Thymus (tissue), 11 donors: Measurements from ENCODE around the gene MKS1. TPM values are rescaled to one million over a fixed set of nuclear protein-coding genes. Genes with fewer than 3 reads are reported as not detected.

ENCODE experiments used
- DNase-seq, 9 donors: peaks; one replicate each; pipeline ENCODE4 v3.0.0-alpha.2; 2013; ENCODE audit warnings: low spot score in 9 of 9, low read depth in 6 of 9, missing footprints in 1 of 9
- H3K27ac ChIP-seq, 2 donors: one replicate each; pipeline ENCODE4 v1.5.1; 2013; ENCODE audit warnings: control low read depth in 1 of 2, low read depth in 1 of 2, low read length in 1 of 2, mild to moderate bottlenecking in 1 of 2, moderate library complexity in 1 of 2
- H3K27me3 ChIP-seq, 2 donors: one replicate each; pipeline ENCODE4 v1.5.1; 2013; ENCODE audit warnings: low read length in 1 of 2; ENCODE audit not compliant: control insufficient read depth in 2 of 2, insufficient read depth in 1 of 2
- H3K36me3 ChIP-seq, 2 donors: one replicate each; pipeline ENCODE4 v1.5.1; 2013; ENCODE audit warnings: low read length in 1 of 2, mild to moderate bottlenecking in 1 of 2, moderate library complexity in 1 of 2; ENCODE audit not compliant: control insufficient read depth in 2 of 2, insufficient read depth in 2 of 2
- H3K4me1 ChIP-seq, 2 donors: one replicate each; pipeline ENCODE4 v1.5.1; 2013; ENCODE audit warnings: low read length in 2 of 2; ENCODE audit not compliant: control insufficient read depth in 2 of 2, insufficient read depth in 2 of 2
- H3K4me3 ChIP-seq, 2 donors: one replicate each; pipeline ENCODE4 v1.5.1; 2013; ENCODE audit warnings: low read length in 2 of 2, control low read depth in 1 of 2, mild to moderate bottlenecking in 1 of 2
- H3K9me3 ChIP-seq, 2 donors: one replicate each; pipeline ENCODE4 v1.5.1; 2013; ENCODE audit warnings: low read length in 1 of 2, mild to moderate bottlenecking in 1 of 2; ENCODE audit not compliant: control insufficient read depth in 2 of 2, insufficient read depth in 1 of 2
- WGBS: extraction: QIAGEN DNeasy Blood & Tissue Kit; methylation state at CpG from one replicate; pipeline ENCODE4 v1.1.7; 2013; 5-methylcytosine and 5-hydroxymethylcytosine counted together
- polyA plus RNA-seq: library from polyadenylated mRNA; stranded (reverse); fragments of 200-250 nt; gene quantifications from one replicate; pipeline ENCODE4 v1.2.3, GENCODE V29; 2013
- total RNA-seq: library from RNA; stranded (reverse); fragments of 120-200 nt; gene quantifications from one replicate; pipeline ENCODE4 v1.2.4, GENCODE V29; 2013
- donor health status: healthy.

Gene MKS1
- total and polyA plus RNA-seq, 2 donors = 11.9 to 12.5 TPM

DNA sequence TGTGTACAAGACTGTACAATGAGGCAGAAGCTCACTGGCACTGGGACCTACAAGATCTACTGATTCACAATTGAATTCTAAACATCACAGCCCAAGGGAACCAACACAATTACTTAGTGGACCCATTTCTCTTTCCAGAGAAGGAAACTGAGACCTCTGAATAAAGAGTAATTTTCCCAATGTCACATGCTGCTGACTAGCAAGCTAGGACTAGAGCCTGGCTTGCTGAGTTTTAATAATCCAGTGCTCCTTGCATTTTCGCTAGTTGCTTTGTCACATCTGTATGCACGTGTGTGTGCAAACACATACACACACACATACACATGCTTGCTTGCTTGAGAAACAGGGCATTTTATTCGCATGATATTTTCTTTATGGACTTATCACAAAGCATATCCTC, 15.5 kb upstream of the MKS1 start:
- Histone ChIP-seq H3K4me3 (no peak overlapping the region), H3K27me3 (peaks cover 0 to 33% of the 10 kb centered on the region in 2 donors), H3K9me3 (no peaks in the 10 kb centered on the region), H3K36me3 (no peaks in the 10 kb centered on the region), H3K4me1 (no peaks in the 10 kb centered on the region), H3K27ac (no peak overlapping the region)
- no peak for DNase-seq
- 88% methylated on average over 3 of the region's 3 CpGs for WGBS

GRCh38 chr17:58233543-58233942, 14.5 kb upstream of the MKS1 start:
- WGBS = 90% methylated on average over 3 of the region's 3 CpGs
- Histone ChIP-seq H3K27me3 (peaks cover 0 to 34% of the 10 kb centered on the region in 2 donors), H3K27ac (no peak overlapping the region), H3K4me1 (no peaks in the 10 kb centered on the region), H3K4me3 (no peak overlapping the region), H3K9me3 (no peaks in the 10 kb centered on the region), H3K36me3 (no peaks in the 10 kb centered on the region)
- no peak for DNase-seq

DNA sequence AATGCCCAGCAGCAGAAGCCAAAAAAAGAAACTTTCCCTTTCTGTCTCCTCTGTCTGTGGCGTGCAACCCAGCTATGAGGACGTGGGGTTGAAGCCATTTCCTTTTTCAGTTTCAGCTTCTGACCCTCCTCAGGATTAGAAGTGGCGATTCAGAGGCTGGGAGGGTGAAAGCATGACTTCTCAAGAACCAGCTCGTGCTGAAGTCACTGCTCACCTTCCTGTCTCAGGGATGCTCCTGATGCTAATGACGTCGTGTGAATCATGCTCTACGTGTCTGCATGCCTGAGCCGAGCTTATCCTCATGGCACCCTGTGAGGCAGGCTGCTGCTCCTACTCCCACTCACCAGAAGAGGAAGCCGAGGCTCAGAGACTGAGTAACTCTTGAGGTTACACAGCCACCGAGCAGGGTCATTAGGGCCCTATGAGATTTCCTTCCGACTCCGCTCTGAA, 13.7 kb upstream of the MKS1 start:
- H3K27me3 ChIP-seq = peaks cover 0 to 34% of the 10 kb centered on the region in 2 donors
- WGBS = 70% methylated on average over 12 of the region's 12 CpGs
- DNase-seq = peak in 1 of 9 donors; percentile 16

DNA sequence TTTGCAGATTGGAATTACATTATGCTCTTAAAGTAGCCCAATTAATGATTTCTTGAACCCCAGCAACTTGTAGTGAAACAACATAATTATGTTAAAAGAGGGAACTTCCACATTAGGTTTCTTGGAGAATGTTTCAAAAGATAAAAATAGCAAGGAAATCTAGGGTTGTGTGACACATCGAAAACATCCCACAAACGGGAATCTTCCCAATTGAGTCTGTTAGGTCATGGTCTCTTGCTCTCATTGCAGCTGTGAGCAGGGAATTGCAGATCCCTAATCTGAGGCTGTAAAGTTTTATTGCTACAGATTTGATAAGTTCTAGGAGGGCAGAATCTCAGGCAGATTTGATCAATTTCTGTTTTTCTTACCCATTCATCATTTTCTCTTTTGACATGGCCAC, 12.6 kb upstream of the MKS1 start:
- H3K4me1 ChIP-seq = no peaks in the 10 kb centered on the region
- peaks cover 0 to 33% of the 10 kb centered on the region in 2 donors for H3K27me3 ChIP-seq
- H3K9me3 ChIP-seq = no peaks in the 10 kb centered on the region
- WGBS = 72% methylated on average over 2 of the region's 2 CpGs
- DNase-seq = no peak
- no peak overlapping the region for H3K27ac ChIP-seq
- no peaks in the 10 kb centered on the region for H3K36me3 ChIP-seq
- H3K4me3 ChIP-seq = no peak overlapping the region

More for the DNA sequence above, 13.7 kb upstream of the MKS1 start:
- Histone ChIP-seq H3K4me1 (no peaks in the 10 kb centered on the region), H3K36me3 (no peaks in the 10 kb centered on the region), H3K4me3 (no peak overlapping the region), H3K27ac (no peak overlapping the region), H3K9me3 (no peaks in the 10 kb centered on the region)

- H3K9me3 ChIP-seq = no peaks in the 10 kb centered on the region
- no peak overlapping the region for H3K27ac ChIP-seq
- no peak for DNase-seq
- H3K27me3 ChIP-seq = peaks cover 0 to 18% of the 10 kb centered on the region in 2 donors
- no peak overlapping the region for H3K4me3 ChIP-seq
- WGBS = 96% methylated on average over 4 of the region's 4 CpGs
- H3K4me1 ChIP-seq = no peaks in the 10 kb centered on the region
- H3K36me3 ChIP-seq = no peaks in the 10 kb centered on the region
These were observed 10.8 kb upstream of the MKS1 start for GRCh38 chr17:58229881-58230280.

- no peaks in the 10 kb centered on the region for H3K4me1 ChIP-seq
- H3K9me3 ChIP-seq = no peaks in the 10 kb centered on the region
- DNase-seq = no peak
- peaks cover 0 to 18% of the 10 kb centered on the region in 2 donors for H3K27me3 ChIP-seq
- no peak overlapping the region for H3K4me3 ChIP-seq
- 94% methylated on average over 1 of the region's 1 CpG for WGBS
- no peaks in the 10 kb centered on the region for H3K36me3 ChIP-seq
- H3K27ac ChIP-seq = no peak overlapping the region
These were observed 10.3 kb upstream of the MKS1 start for GRCh38 chr17:58229384-58229783.

GRCh38 chr17:58228679-58229078, 9.6 kb upstream of the MKS1 start:
- no peak for DNase-seq
- H3K27me3 ChIP-seq = peaks cover 0 to 14% of the 10 kb centered on the region in 2 donors
- H3K4me3 ChIP-seq = no peak overlapping the region
- no peak overlapping the region for H3K27ac ChIP-seq
- H3K36me3 ChIP-seq = no peaks in the 10 kb centered on the region
- WGBS = 66% methylated on average over 3 of the region's 3 CpGs
- no peaks in the 10 kb centered on the region for H3K4me1 ChIP-seq
- H3K9me3 ChIP-seq = no peaks in the 10 kb centered on the region

DNA sequence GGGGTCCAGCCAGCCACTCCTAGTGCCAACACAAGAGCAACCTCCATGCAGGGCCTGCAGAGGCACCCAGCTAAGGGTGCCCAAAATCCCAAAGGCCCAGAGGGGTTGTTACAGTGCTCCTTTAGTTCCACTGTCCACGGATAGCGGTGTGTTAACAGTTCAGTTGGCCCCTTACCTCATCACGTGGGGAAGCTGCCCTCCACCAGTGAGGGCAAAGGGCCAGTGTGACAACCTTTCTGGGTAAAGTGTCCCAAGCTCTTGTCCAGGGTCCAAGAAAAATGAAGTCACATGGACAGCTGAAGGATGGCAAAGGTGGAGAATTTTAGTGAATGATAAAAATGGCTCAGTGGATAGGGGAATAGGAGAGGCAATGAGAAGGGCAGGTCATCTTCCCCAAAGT, 8.7 kb upstream of the MKS1 start:
- no peaks in the 10 kb centered on the region for H3K36me3 ChIP-seq
- no peak for DNase-seq
- H3K9me3 ChIP-seq = no peaks in the 10 kb centered on the region
- H3K4me3 ChIP-seq = no peak overlapping the region
- no peak overlapping the region for H3K27ac ChIP-seq
- H3K27me3 ChIP-seq = peaks cover 0 to 11% of the 10 kb centered on the region in 2 donors
- H3K4me1 ChIP-seq = no peaks in the 10 kb centered on the region
- 94% methylated on average over 3 of the region's 3 CpGs for WGBS

DNA sequence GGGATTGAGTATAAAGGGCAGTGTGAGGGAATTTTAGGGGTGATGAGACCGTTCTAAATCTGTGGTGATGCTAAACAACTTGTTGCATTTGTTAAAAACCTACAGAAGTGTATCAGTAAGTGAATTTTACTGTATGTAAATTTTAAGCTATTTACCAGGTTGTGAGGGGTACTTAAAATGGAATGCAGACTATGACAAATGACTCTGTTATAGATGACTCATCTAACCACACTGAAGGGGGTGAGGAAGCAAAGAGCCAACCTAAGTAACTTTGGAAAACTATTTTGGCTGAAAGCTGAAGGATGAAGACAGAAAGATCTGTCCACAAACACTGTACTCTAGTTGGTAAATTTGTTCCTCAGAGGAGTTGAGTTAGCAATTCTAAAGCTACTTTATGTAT, 5.3 kb upstream of the MKS1 start:
- no peaks in the 10 kb centered on the region for H3K36me3 ChIP-seq
- H3K27me3 ChIP-seq = peaks cover 0 to 7% of the 10 kb centered on the region in 2 donors
- H3K9me3 ChIP-seq = no peaks in the 10 kb centered on the region
- no peak overlapping the region for H3K27ac ChIP-seq
- no peak overlapping the region for H3K4me3 ChIP-seq
- no peak for DNase-seq
- WGBS = 63% methylated on average over 1 of the region's 1 CpG
- H3K4me1 ChIP-seq = peaks cover 5 to 8% of the 10 kb centered on the region in 2 donors

GRCh38 chr17:58219789-58220183, 731 bp upstream of the MKS1 start:
- H3K4me3 ChIP-seq = peak overlapping the region; percentile 69 to 73
- H3K9me3 ChIP-seq = no peaks in the 10 kb centered on the region
- H3K36me3 ChIP-seq = peaks cover 0 to 6% of the 10 kb centered on the region in 2 donors
- H3K4me1 ChIP-seq = peaks cover 5 to 13% of the 10 kb centered on the region in 2 donors
- H3K27ac ChIP-seq = peak overlapping the region; percentile 8 to 34
- peak in 1 of 9 donors; percentile 2 for DNase-seq
- 73% methylated on average over 7 of the region's 7 CpGs for WGBS
- H3K27me3 ChIP-seq = no peaks in the 10 kb centered on the region
